Measurements from ENCODE around the gene MAIP1. TPM values are rescaled to one million over a fixed set of nuclear protein-coding genes. Genes with fewer than 3 reads are reported as not detected.

The MAIP1 gene
- total and polyA plus RNA-seq, 9 of the 15 experiments (the other 6 are each of a cell fraction or from before 2014, with no cell fraction given) = 3.6 to 30.0 (median 24.5) TPM

DNA sequence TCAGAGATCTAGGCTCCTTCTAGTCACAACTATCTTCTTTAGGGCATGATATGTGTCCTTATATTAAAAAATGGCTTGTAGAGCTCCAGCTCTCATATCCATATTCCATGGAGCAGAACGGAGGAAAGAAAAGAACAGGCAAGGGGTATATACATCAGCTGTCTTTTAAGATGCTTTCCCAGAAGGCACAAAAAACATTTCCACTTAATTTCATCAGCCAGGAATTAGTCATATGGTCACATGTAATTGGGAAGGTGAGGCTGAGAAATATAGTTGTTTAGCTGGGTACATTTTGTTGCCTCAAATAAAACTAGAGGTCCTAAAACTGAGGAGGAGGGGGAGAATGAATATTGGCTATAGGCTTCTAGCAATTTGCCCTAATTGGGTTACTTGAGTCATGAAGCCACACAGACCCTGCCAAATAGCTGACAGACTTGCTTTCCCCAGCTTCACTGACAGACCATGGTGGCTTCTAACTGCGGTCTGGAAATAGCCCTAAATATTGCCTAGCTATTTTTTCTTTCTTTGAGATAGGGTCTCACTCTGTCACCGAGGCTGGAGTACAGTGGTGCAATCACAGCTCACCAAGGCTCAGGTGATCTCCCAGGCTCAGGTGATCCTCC lies 20.0 kb downstream of the MAIP1 start (continued):
- TF ChIP-seq, protein P1, sequence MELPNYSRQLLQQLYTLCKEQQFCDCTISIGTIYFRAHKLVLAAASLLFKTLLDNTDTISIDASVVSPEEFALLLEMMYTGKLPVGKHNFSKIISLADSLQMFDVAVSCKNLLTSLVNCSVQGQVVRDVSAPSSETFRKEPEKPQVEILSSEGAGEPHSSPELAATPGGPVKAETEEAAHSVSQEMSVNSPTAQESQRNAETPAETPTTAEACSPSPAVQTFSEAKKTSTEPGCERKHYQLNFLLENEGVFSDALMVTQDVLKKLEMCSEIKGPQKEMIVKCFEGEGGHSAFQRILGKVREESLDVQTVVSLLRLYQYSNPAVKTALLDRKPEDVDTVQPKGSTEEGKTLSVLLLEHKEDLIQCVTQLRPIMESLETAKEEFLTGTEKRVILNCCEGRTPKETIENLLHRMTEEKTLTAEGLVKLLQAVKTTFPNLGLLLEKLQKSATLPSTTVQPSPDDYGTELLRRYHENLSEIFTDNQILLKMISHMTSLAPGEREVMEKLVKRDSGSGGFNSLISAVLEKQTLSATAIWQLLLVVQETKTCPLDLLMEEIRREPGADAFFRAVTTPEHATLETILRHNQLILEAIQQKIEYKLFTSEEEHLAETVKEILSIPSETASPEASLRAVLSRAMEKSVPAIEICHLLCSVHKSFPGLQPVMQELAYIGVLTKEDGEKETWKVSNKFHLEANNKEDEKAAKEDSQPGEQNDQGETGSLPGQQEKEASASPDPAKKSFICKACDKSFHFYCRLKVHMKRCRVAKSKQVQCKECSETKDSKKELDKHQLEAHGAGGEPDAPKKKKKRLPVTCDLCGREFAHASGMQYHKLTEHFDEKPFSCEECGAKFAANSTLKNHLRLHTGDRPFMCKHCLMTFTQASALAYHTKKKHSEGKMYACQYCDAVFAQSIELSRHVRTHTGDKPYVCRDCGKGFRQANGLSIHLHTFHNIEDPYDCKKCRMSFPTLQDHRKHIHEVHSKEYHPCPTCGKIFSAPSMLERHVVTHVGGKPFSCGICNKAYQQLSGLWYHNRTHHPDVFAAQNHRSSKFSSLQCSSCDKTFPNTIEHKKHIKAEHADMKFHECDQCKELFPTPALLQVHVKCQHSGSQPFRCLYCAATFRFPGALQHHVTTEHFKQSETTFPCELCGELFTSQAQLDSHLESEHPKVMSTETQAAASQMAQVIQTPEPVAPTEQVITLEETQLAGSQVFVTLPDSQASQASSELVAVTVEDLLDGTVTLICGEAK (IDR thresholded peaks at IDR 0.05) = no peak
- TF ChIP-seq, protein P1 (CRISPR knock-in tag; IDR thresholded peaks at IDR 0.05) = no peak
- TF ChIP-seq CCNT2 (IDR thresholded peaks at IDR 0.05; ENCODE audit: borderline replicate concordance, extremely low read depth, insufficient read length, low read depth, low read length) = no peak
- TF ChIP-seq MTA2 (IDR thresholded peaks at IDR 0.05; ENCODE audit: low read depth) = no peak
- no peak for TF ChIP-seq ADNP (tag; IDR thresholded peaks at IDR 0.05)
- TF ChIP-seq JUND (IDR thresholded peaks at IDR 0.05; ENCODE audit: borderline replicate concordance, low read depth, low read length) = 0 out of 2 replicates have a peak, but pooled peaks have one; percentile 11
- TF ChIP-seq JUND (tag; IDR thresholded peaks at IDR 0.05; ENCODE audit: borderline replicate concordance, low read depth, low read length) = no peak
- TF ChIP-seq, protein P2, sequence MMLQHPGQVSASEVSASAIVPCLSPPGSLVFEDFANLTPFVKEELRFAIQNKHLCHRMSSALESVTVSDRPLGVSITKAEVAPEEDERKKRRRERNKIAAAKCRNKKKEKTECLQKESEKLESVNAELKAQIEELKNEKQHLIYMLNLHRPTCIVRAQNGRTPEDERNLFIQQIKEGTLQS (IDR thresholded peaks at IDR 0.05) = peak; percentile 71; the same call in 1 of the 2 replicates
- TF ChIP-seq, protein P2 (CRISPR knock-in tag; conservative IDR thresholded peaks at IDR 0.05) = no peak
- TF ChIP-seq ZNF589 (CRISPR knock-in tag; IDR thresholded peaks at IDR 0.05; ENCODE audit: low read depth) = peak; percentile 47; the same call in 1 of the 2 replicates
- TF ChIP-seq L3MBTL2 (IDR thresholded peaks at IDR 0.05) = 0 out of 2 replicates have a peak, but pooled peaks have one; percentile 19
- TF ChIP-seq SPI1 (IDR thresholded peaks at IDR 0.05; ENCODE audit: borderline replicate concordance, low read depth, low read length) = no peak
- TF ChIP-seq POLR2H (tag; IDR thresholded peaks at IDR 0.05; ENCODE audit: low read depth) = 0 out of 2 replicates have a peak, but pooled peaks have one; percentile 41
- no peak for TF ChIP-seq ZKSCAN3 (CRISPR knock-in tag; IDR thresholded peaks at IDR 0.05)
- peak; percentile 76 for TF ChIP-seq FOSL1 (tag; conservative IDR thresholded peaks at IDR 0.05)
- TF ChIP-seq TRIM24 (IDR thresholded peaks at IDR 0.05) = peak in 1 of 2 experiments; percentile 21; a peak in 1 of 4 replicates
- TF ChIP-seq HDAC3 (IDR thresholded peaks at IDR 0.05; ENCODE audit: borderline replicate concordance, partially characterized antibody) = no peak

Data from K562 (cell line).